ENCODE measurements around the gene RRP15.
"Not testable (repeated sequence)": the region's sequence is repeated elsewhere in the genome, so short reads cannot be mapped to it uniquely, and the experiment has no call there.

The RRP15 gene

DNA sequence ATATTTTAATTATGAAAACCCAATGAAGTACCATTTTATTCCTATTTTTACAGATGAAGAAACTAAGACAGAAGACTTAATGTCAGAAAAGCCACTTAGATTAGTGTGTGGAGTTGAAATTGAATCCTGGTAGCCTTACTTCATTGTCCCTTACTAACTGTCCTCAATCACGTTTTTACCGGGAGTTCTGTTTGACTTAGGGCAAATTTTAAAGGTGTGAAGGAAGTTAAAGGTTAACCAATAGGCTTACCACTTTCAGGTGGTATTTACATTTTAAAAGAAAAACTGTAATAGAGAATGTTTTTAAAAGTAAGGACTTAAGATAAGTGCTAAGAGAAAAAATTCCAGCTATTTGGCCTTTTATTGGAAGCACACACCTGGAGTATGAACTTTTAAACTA, 12.4 kb downstream of the RRP15 start:
- DNase-seq (ENCODE audit: low read depth) = no peak

DNA sequence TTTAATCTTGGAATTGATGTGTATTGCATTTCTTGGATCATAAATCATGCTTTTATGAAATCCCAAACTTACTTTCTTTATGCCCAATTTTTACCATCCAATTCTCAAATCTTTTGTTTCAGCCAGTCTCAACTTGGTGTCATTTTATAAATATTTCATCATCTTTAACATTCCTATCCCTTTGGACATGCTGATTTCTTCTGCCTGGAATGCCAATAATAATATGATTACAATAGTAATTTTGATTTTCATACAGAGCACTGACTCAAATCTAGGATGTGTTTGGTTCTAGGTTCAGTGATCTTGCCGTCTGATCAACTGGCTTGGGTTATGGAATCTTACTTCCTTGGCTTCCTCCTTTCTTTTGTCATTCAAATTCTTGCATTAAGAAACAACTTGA, 12.8 kb downstream of the RRP15 start:
- DNase-seq (ENCODE audit: low read depth) = no peak

DNA sequence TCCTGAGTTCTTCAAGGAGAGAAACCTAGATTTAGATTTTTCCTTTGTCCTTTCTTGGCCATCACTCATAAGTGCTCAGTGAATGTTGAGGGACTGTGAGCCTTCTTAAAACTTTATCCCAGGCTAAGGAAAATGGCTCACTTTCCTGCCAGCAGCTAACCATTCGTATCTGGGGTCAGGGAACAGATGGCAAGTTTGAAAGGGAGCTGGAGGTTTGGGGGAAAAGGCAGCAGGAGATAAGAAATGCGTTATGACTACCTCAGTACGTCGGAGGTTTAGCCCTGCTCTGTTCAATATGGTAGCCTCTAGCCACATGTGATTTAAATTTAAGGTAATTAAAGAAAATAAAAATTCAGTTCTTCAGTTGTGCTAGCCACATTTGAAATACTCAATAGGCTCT, 13.3 kb downstream of the RRP15 start:
- no peak for DNase-seq (ENCODE audit: low read depth)

DNA sequence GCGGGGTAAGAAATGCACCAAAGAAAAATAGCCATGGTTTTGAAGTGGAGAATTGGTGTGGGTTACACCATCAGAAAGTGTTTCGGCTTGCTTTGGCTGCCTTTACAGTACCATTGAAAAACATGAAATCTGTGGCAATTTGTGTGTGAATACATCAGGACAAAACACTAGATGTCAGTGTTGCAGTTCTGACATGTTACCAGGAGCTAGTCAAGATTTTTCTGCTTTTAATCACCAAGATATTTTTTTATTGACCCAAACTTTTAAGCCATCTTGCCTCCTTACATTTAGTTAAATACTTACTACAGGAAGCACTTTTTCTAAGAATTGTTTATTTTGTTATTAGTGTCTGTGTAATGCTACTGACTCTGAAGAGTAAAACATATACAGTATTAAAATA, 14.3 kb downstream of the RRP15 start:
- DNase-seq (ENCODE audit: low read depth) = peak; percentile 21

DNA sequence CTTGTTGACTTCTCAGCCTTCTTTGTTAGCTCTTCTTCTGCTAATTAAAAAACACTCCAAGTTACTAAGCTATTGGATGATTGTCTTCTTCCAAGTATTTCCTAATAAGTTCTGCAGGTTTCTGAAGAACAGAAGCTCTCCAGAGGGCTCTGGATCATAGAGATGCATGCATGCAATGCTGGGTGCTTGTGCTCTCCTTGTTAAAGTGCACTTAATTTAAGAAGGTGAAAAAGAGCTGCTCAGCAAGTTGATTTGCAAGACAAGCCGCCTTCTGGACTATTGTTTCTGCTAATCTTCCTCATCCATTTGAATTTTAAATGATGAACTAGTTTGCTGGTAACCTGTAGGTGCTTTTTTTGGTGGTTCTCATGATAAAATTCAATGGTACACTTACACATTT, 16.1 kb downstream of the RRP15 start:
- no peak for DNase-seq (ENCODE audit: low read depth)

GRCh38 chr1:218302155-218302554, 17.1 kb downstream of the RRP15 start:
- DNase-seq (ENCODE audit: low read depth) = no peak

DNA sequence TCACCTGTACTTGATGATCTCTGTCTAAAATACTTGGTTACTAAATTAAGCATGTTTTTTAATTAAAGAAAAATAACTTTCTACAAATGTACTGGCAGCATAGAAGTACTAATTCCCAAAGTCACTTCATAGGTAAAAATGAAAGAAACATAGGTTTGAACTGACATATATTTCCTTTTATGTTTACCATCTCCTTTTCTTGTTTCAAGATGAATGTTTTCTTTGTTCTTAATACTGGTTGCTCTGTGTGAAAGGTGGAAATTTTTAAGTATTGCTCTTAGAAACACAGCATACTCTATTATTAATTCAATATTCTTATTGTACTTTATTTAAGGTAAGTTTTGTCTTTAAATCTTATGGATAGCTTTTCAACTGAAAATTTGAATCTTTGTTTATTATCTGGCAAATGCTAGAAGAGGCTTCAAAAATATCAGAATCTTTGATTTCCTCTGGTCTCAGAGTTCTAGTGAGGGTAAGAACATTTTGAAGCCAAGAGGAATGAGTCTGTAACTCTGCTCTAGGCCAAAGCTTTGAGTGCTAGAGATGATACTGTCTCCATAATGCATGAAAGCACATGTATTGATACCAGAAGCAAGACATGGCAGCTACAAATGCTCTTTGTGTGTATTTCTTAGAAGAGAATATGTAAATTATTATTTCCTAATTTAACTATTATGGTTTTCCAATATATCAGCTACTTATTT, 18.2 kb downstream of the RRP15 start:
- no peak for DNase-seq (ENCODE audit: low read depth)

- no peak for DNase-seq (ENCODE audit: low read depth)
These were observed 19.4 kb downstream of the RRP15 start for GRCh38 chr1:218304281-218305039.

GRCh38 chr1:218305472-218306064, 20.5 kb downstream of the RRP15 start:
- DNase-seq (ENCODE audit: low read depth) = no peak

GRCh38 chr1:218312509-218312908, 27.4 kb downstream of the RRP15 start:
- DNase-seq (ENCODE audit: low read depth) = peak; percentile 21

DNA sequence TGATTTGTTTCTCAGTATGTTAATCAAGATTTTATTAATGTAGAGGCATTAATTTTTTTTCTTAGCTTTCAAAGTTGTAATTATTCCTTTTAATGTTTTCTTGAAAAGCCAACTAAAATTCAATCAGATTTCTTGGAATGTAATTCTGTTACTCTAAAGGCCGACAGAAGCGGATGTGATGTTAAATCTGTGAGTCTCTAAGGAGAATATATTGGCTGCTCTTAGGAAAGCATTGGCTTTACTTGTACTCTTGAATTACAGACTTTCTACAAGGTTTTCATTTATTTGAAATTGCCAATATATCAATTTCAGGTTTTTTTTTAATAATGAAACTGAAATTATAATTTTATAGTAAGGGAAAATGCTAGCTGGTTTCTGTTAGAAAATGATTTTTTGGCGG, 29.2 kb downstream of the RRP15 start:
- DNase-seq (ENCODE audit: low read depth) = no peak

GRCh38 chr1:218315638-218316037, 30.5 kb downstream of the RRP15 start:
- no peak for DNase-seq (ENCODE audit: low read depth)

DNA sequence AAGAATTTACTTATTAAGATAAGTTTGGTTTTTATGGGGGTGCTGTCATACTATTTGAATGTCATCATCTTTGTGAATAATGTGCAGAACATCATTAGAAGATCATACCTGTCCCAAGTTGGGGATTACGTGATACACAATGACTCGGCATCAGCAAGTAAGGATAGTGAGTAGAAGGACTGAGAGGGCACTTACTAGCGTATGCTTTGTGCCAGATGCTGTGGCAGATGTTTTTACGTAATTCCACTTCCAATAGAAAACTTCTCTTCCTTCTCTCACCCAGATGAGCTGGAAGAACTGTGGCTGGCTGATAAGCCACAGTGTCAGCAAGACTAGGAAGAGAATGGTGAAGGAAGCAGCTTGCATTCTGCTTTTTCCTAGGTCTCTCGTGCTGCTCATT, 32.0 kb downstream of the RRP15 start:
- no peak for DNase-seq (ENCODE audit: low read depth)

- not testable (repeated sequence) for DNase-seq (ENCODE audit: low read depth)
These were observed 35.1 kb downstream of the RRP15 start for GRCh38 chr1:218320182-218320581.

GRCh38 chr1:218322762-218323161, 37.7 kb downstream of the RRP15 start:
- no peak for DNase-seq (ENCODE audit: low read depth)

GRCh38 chr1:218323568-218324225, 38.6 kb downstream of the RRP15 start:
- no peak for DNase-seq (ENCODE audit: low read depth)

DNA sequence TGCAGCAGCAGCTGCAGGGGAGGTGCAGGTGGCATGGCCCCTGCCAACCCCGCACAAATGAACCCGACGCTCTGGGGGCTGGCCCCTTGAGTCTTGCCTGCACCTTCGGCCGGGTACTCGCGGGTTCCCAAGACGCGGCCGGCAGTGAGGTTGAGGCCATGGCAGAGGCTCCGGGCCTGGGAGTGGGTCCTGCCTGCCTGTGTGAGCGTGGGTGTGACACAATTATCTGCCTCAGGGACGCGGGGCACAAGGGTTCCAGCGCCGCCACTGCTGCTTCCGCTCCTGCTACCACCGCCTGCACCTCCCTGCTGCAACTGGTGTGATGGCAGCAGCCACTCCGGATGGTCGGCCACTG, 39.1 kb downstream of the RRP15 start:
- no peak for DNase-seq (ENCODE audit: low read depth)

GRCh38 chr1:218328769-218329168, 43.7 kb downstream of the RRP15 start:
- no peak for DNase-seq (ENCODE audit: low read depth)

GRCh38 chr1:218330043-218330623, 45.0 kb downstream of the RRP15 start:
- DNase-seq (ENCODE audit: low read depth) = no peak

DNA sequence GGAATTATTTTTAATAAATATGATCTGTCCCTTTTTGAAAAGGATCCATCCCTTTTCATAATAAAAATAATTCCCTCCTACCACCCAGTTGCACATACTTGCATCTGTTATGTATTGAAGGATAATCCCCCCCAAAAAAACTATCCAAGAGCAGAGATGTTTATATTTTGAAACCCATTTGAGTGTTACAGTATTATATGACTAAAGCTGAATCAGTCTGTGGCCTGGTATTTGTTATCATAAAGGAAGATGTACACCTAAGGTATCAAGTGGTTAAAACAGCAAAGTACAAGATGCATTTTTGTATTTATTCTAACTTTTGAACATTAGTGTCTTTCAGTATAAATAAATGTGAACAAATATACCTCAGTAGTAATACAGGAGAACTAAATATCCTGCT, 47.3 kb downstream of the RRP15 start:
- no peak for DNase-seq (ENCODE audit: low read depth)

- no peak for DNase-seq (ENCODE audit: low read depth)
These were observed 51.2 kb downstream of the RRP15 start for GRCh38 chr1:218336328-218336727.

DNA sequence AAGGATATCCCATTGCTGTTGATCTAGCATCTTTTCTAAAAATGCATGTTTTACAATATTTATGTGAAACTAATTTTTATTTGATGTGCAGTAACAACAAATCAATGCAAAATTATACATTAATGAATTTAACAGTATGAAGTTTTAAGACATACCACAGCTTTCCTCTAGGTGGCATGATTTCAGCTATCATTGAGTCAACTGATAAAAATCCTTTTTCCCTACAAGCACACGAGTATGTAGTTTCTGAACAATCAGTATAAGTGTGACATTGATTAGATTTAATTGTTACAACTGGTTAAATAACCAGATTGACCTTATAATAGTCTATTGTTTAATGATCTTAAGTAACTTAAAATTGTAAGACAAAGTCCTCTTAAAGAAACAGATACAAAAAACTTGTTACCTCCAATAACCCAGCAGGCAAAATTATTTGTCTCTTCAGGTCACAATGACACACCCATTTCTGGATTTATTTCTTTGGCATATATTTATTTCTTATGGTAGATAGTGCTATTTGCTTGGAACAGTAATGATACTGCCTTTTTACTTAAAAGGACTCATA, 54.3 kb downstream of the RRP15 start:
- no peak for DNase-seq (ENCODE audit: low read depth)

All from GM04503 (cell line).